SK-N-SH (cell line): ENCODE data around the gene KCTD5. TPM values are rescaled to one million over a fixed set of nuclear protein-coding genes. Genes with fewer than 3 reads are reported as not detected.
"Not testable (repeated sequence)": the region's sequence is repeated elsewhere in the genome, so short reads cannot be mapped to it uniquely, and the experiment has no call there.

Experiments
- CTCF ChIA-PET: fragments of 300-600, 350-600 bp; formaldehyde crosslinking; extraction: SDS; loops from one replicate; lab custom pipeline; 2021; lab: Yijun Ruan, JAX
- POLR2A ChIA-PET: fragments of 350-600 bp; sonication (Branson Sonifier 250); formaldehyde crosslinking; extraction: SDS; loops from one replicate; lab custom pipeline; 2020; ENCODE audit warnings: antibody characterized with exemption, inconsistent platforms; lab: Yijun Ruan, JAX
- DNase-seq: peaks from one replicate; pipeline ENCODE4 v3.0.0; 2012
- H2AFZ ChIP-seq: fragments of 200-600 bp; sonication (generic); 2 replicates; pipeline ENCODE4 v1.8.1; 2016; ENCODE audit warnings: antibody characterized with exemption, mild to moderate bottlenecking, low read depth
- H3F3A ChIP-seq: fragments of 200-600 bp; sonication (generic); replicated peaks from 2 replicates; pipeline ENCODE3; 2016; ENCODE audit warnings: antibody characterized with exemption, mild to moderate bottlenecking; ENCODE audit not compliant: insufficient read depth
- H3K27ac ChIP-seq, 2 experiments: fragments of 200-500 bp in 1 of 2; fragments of 200-600 bp in 1 of 2; sonication (Bioruptor generic) in 1 of 2; sonication (generic), shearing (Covaris generic) in 1 of 2; 2 replicates each; pipeline versions ENCODE4 v1.5.1 to v1.6.1; 2014 to 2016; ENCODE audit warnings: low read depth in 2 of 2, inconsistent platforms in 1 of 2, low read length in 1 of 2, mild to moderate bottlenecking in 1 of 2, mixed read lengths in 1 of 2
- H3K27me3 ChIP-seq: fragments of 200-600 bp; sonication (generic), shearing (Covaris generic); 2 replicates; pipeline ENCODE4 v1.6.1; 2016; ENCODE audit warnings: mixed run types; ENCODE audit not compliant: insufficient read depth
- H3K36me3 ChIP-seq, 2 experiments: fragments of 200-500 bp in 1 of 2; fragments of 200-600 bp in 1 of 2; sonication (Bioruptor generic) in 1 of 2; sonication (generic) in 1 of 2; replicated peaks in 1 of 2; 2 replicates each; pipeline versions ENCODE3 to v1.5.1; 2014 to 2016; ENCODE audit warnings: low read length in 1 of 2, mild to moderate bottlenecking in 1 of 2; ENCODE audit not compliant: insufficient read depth in 2 of 2, control insufficient read depth in 1 of 2
- H3K4me1 ChIP-seq, 2 experiments: fragments of 200-500 bp in 1 of 2; fragments of 200-600 bp in 1 of 2; sonication (Bioruptor generic) in 1 of 2; sonication (generic), shearing (Covaris generic) in 1 of 2; 2 replicates each; pipeline versions ENCODE4 v1.5.1 to v1.6.1; 2014 to 2016; ENCODE audit warnings: low read depth in 1 of 2, low read length in 1 of 2, mixed run types in 1 of 2; ENCODE audit not compliant: insufficient read depth in 2 of 2, control insufficient read depth in 1 of 2
- H3K4me2 ChIP-seq: fragments of 200-600 bp; sonication (generic), shearing (Covaris generic); 2 replicates; pipeline ENCODE4 v1.6.1; 2017; ENCODE audit warnings: mixed run types
- H3K4me3 ChIP-seq, 2 experiments: fragments of 200-500 bp in 1 of 2; fragments of 200-600 bp in 1 of 2; sonication (Bioruptor generic) in 1 of 2; sonication (generic), shearing (Covaris generic) in 1 of 2; 2 replicates each; pipeline versions ENCODE4 v1.5.1 to v1.8.1; 2014 to 2016; ENCODE audit warnings: low read depth in 2 of 2, inconsistent platforms in 1 of 2, low read length in 1 of 2, mild to moderate bottlenecking in 1 of 2, mixed read lengths in 1 of 2, moderate library complexity in 1 of 2
- H3K79me2 ChIP-seq: fragments of 200-600 bp; sonication (generic); 2 replicates; pipeline ENCODE4 v1.8.1; 2017; ENCODE audit warnings: mild to moderate bottlenecking; ENCODE audit not compliant: insufficient read depth
- H3K9ac ChIP-seq: fragments of 200-600 bp; sonication (generic); 2 replicates; pipeline ENCODE4 v1.6.1; 2017; ENCODE audit warnings: mixed run types
- H3K9me2 ChIP-seq: fragments of 200-600 bp; sonication (generic); 2 replicates; pipeline ENCODE4 v1.6.1; 2017; ENCODE audit warnings: mixed run types
- H3K9me3 ChIP-seq: fragments of 200-600 bp; sonication (generic); 2 replicates; pipeline ENCODE4 v1.6.1; 2017; ENCODE audit warnings: mixed run types, mild to moderate bottlenecking, moderate library complexity
- H4K20me1 ChIP-seq: fragments of 200-600 bp; sonication (generic); 2 replicates; pipeline ENCODE4 v1.6.1; 2017; ENCODE audit warnings: mild to moderate bottlenecking, mixed run types; ENCODE audit not compliant: insufficient read depth
- CHD2 ChIP-seq: fragments of 150-350 bp; IDR thresholded peaks from 2 replicates; pipeline ENCODE4 v1.6.1; 2018; ENCODE audit warnings: low read length; ENCODE audit not compliant: partially characterized antibody
- EP300 ChIP-seq, 2 experiments: IDR thresholded peaks; 2 replicates each; pipeline versions ENCODE4 v1.4.0 to v1.6.1; 2012; ENCODE audit warnings: borderline replicate concordance in 1 of 2, low read depth in 1 of 2, low read length in 1 of 2
- EZH2phosphoT487 ChIP-seq: fragments of 200-600 bp; sonication (generic); IDR thresholded peaks from 2 replicates; pipeline ENCODE4 v1.6.1; 2017; ENCODE audit warnings: low read depth, mixed run types, mild to moderate bottlenecking, antibody characterized with exemption, moderate library complexity, borderline replicate concordance
- FOXJ3 ChIP-seq: sonication (generic); formaldehyde crosslinking; IDR thresholded peaks from 2 replicates; pipeline ENCODE4 v1.5.1; 2020; ENCODE audit warnings: mild to moderate bottlenecking, missing genetic modification reagents
- FOXM1 ChIP-seq: IDR thresholded peaks from 2 replicates; pipeline ENCODE4 v1.4.0; 2012; ENCODE audit warnings: low read depth, mild to moderate bottlenecking
- GATA2 ChIP-seq: sonication (generic); formaldehyde crosslinking; IDR thresholded peaks from 2 replicates; pipeline ENCODE4 v1.5.0; 2020; ENCODE audit warnings: mild to moderate bottlenecking, missing genetic modification reagents
- JUND ChIP-seq: IDR thresholded peaks from 2 replicates; pipeline ENCODE4 v1.4.0; 2012
- NFIC ChIP-seq: IDR thresholded peaks from 2 replicates; pipeline ENCODE4 v1.4.0; 2012; ENCODE audit warnings: borderline replicate concordance
- NRF1 ChIP-seq: IDR thresholded peaks from 2 replicates; pipeline ENCODE4 v1.6.1; 2012; ENCODE audit warnings: low read depth, mild to moderate bottlenecking, low read length
- POLR2AphosphoS5 ChIP-seq: IDR thresholded peaks from 2 replicates; pipeline ENCODE4 v1.6.1; 2012; ENCODE audit warnings: low read depth, low read length
- RAD21 ChIP-seq: IDR thresholded peaks from 2 replicates; pipeline ENCODE4 v1.6.1; 2012; ENCODE audit warnings: mild to moderate bottlenecking, low read length
- RCOR1 ChIP-seq: fragments of 150-350 bp; IDR thresholded peaks from 2 replicates; pipeline ENCODE4 v1.6.1; 2017; ENCODE audit warnings: antibody characterized with exemption, low read length
- TAF1 ChIP-seq: IDR thresholded peaks from 2 replicates; pipeline ENCODE4 v1.6.1; 2012; ENCODE audit warnings: low read depth, mild to moderate bottlenecking, low read length, moderate library complexity, borderline replicate concordance
- WGBS: methylation state at CpG from one replicate; pipeline ENCODE4 v1.1.6; 2017; ENCODE audit warnings: low lambda C conversion rate; 5-methylcytosine and 5-hydroxymethylcytosine counted together
- polyA plus RNA-seq, 3 experiments: library from polyadenylated mRNA; depleted of rRNA; stranded (reverse); fragments of >200 nt; gene quantifications; 2 replicates each; pipeline ENCODE4 v1.2.3, GENCODE V29; 2012
- TF ChIP-seq, protein P1 (sequence below): IDR thresholded peaks from 2 replicates; pipeline ENCODE4 v1.6.1; 2012; ENCODE audit warnings: mild to moderate bottlenecking, low read depth, low read length, moderate library complexity
- TF ChIP-seq, protein P2 (sequence below): fragments of 150-350 bp; IDR thresholded peaks from 2 replicates; pipeline ENCODE4 v1.6.1; 2016; ENCODE audit warnings: mild to moderate bottlenecking, low read depth, low read length
- TF ChIP-seq, protein P3 (sequence below): IDR thresholded peaks from 2 replicates; pipeline ENCODE4 v1.4.0; 2012; ENCODE audit warnings: low read depth
- TF ChIP-seq, protein P4 (sequence below): IDR thresholded peaks from 2 replicates; pipeline ENCODE4; 2012
- TF ChIP-seq, protein P5 (sequence below): IDR thresholded peaks from 2 replicates; pipeline ENCODE4 v1.4.0; 2012; ENCODE audit warnings: low read depth, borderline replicate concordance

KCTD5 gene
- polyA plus RNA-seq, 1 of the 3 experiments (the other 2 are of a cell fraction) = 53.4 TPM

GRCh38 chr16:2656985-2657384 is 25.3 kb upstream of the KCTD5 start:
- TF ChIP-seq POLR2AphosphoS5 (no peak), EP300 (IDR thresholded peaks at IDR 0.05; ENCODE audit: borderline replicate concordance in 1 of 2, low read depth in 1 of 2, low read length in 1 of 2) (no peak), FOXM1 (no peak), FOXJ3 (CRISPR knock-in tag) (no peak), RCOR1 (no peak), GATA2 (CRISPR knock-in tag) (no peak), TAF1 (no peak), JUND (no peak), CHD2 (no peak), NFIC (no peak), RAD21 (no peak), NRF1 (no peak), EZH2phosphoT487 (no peak)
- TF ChIP-seq, protein P1, sequence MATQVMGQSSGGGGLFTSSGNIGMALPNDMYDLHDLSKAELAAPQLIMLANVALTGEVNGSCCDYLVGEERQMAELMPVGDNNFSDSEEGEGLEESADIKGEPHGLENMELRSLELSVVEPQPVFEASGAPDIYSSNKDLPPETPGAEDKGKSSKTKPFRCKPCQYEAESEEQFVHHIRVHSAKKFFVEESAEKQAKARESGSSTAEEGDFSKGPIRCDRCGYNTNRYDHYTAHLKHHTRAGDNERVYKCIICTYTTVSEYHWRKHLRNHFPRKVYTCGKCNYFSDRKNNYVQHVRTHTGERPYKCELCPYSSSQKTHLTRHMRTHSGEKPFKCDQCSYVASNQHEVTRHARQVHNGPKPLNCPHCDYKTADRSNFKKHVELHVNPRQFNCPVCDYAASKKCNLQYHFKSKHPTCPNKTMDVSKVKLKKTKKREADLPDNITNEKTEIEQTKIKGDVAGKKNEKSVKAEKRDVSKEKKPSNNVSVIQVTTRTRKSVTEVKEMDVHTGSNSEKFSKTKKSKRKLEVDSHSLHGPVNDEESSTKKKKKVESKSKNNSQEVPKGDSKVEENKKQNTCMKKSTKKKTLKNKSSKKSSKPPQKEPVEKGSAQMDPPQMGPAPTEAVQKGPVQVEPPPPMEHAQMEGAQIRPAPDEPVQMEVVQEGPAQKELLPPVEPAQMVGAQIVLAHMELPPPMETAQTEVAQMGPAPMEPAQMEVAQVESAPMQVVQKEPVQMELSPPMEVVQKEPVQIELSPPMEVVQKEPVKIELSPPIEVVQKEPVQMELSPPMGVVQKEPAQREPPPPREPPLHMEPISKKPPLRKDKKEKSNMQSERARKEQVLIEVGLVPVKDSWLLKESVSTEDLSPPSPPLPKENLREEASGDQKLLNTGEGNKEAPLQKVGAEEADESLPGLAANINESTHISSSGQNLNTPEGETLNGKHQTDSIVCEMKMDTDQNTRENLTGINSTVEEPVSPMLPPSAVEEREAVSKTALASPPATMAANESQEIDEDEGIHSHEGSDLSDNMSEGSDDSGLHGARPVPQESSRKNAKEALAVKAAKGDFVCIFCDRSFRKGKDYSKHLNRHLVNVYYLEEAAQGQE = no peak
- TF ChIP-seq, protein P2, sequence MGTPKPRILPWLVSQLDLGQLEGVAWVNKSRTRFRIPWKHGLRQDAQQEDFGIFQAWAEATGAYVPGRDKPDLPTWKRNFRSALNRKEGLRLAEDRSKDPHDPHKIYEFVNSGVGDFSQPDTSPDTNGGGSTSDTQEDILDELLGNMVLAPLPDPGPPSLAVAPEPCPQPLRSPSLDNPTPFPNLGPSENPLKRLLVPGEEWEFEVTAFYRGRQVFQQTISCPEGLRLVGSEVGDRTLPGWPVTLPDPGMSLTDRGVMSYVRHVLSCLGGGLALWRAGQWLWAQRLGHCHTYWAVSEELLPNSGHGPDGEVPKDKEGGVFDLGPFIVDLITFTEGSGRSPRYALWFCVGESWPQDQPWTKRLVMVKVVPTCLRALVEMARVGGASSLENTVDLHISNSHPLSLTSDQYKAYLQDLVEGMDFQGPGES = no peak
- TF ChIP-seq, protein P3, sequence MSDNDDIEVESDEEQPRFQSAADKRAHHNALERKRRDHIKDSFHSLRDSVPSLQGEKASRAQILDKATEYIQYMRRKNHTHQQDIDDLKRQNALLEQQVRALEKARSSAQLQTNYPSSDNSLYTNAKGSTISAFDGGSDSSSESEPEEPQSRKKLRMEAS = no peak
- TF ChIP-seq, protein P4, sequence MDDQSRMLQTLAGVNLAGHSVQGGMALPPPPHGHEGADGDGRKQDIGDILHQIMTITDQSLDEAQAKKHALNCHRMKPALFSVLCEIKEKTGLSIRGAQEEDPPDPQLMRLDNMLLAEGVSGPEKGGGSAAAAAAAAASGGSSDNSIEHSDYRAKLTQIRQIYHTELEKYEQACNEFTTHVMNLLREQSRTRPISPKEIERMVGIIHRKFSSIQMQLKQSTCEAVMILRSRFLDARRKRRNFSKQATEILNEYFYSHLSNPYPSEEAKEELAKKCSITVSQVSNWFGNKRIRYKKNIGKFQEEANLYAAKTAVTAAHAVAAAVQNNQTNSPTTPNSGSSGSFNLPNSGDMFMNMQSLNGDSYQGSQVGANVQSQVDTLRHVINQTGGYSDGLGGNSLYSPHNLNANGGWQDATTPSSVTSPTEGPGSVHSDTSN = no peak
- TF ChIP-seq, protein P5, sequence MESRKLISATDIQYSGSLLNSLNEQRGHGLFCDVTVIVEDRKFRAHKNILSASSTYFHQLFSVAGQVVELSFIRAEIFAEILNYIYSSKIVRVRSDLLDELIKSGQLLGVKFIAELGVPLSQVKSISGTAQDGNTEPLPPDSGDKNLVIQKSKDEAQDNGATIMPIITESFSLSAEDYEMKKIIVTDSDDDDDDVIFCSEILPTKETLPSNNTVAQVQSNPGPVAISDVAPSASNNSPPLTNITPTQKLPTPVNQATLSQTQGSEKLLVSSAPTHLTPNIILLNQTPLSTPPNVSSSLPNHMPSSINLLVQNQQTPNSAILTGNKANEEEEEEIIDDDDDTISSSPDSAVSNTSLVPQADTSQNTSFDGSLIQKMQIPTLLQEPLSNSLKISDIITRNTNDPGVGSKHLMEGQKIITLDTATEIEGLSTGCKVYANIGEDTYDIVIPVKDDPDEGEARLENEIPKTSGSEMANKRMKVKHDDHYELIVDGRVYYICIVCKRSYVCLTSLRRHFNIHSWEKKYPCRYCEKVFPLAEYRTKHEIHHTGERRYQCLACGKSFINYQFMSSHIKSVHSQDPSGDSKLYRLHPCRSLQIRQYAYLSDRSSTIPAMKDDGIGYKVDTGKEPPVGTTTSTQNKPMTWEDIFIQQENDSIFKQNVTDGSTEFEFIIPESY = no peak
- Histone ChIP-seq H3K4me1 (no peaks in the 10 kb centered on the region), H3K79me2 (no peaks in the 10 kb centered on the region), H3F3A (no peaks in the 10 kb centered on the region), H3K36me3 (peaks cover 0 to 5% of the 10 kb centered on the region in 2 experiments), H3K4me3 (no peak overlapping the region), H3K9me2 (no peaks in the 10 kb centered on the region), H3K4me2 (no peak overlapping the region), H2AFZ (no peak overlapping the region), H3K27me3 (no peaks in the 10 kb centered on the region), H4K20me1 (no peaks in the 10 kb centered on the region), H3K9me3 (no peaks in the 10 kb centered on the region), H3K27ac (no peak overlapping the region), H3K9ac (no peak overlapping the region)
- CTCF ChIA-PET = no interaction called here
- no peak for DNase-seq
- POLR2A ChIA-PET = no interaction called here
- 82% methylated on average over 2 of the region's 2 CpGs for WGBS

DNA sequence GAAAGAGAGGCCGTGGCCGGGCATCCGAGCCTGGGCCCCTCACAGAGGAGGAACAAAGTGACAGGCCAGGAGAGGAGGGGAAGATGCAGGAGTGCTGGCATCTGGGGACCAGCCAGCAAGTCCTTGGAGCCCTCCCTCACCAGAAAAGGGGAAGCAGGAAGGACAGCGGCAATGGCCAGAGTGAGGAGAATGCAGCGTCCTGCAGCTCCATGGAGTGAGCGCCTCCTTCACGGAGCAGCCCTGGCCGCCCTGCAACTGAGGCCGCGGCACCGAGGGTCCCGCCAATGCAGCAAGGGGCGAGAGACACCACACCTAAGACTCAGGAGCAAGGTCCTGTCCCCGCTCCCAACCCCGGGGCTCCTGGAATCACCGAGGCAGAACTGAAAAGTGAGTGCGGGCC is 24.5 kb upstream of the KCTD5 start:
- H3K79me2 ChIP-seq, H3K9me3 ChIP-seq, H3F3A ChIP-seq, H3K4me3 ChIP-seq, H3K9ac ChIP-seq, CTCF ChIA-PET, H3K4me1 ChIP-seq, H4K20me1 ChIP-seq, H2AFZ ChIP-seq, H3K27ac ChIP-seq, H3K9me2 ChIP-seq, H3K27me3 ChIP-seq, POLR2A ChIA-PET, DNase-seq, H3K4me2 ChIP-seq: not testable (repeated sequence)
- peaks cover 4 to 13% of the 10 kb centered on the region in 2 experiments for H3K36me3 ChIP-seq
- WGBS = no CpG with 5 or more reads among the region's 17 CpGs
